GM21528 (cell line): Measurements from ENCODE around the gene FHL1.
"Not testable (repeated sequence)": the region's sequence is repeated elsewhere in the genome, so short reads cannot be mapped to it uniquely, and the experiment has no call there.

Experiments
- ATAC-seq: cut with Tn5 transposase; IDR thresholded peaks from one replicate; pipeline ENCODE4 v1.9.1; 2021; ENCODE audit warnings: mild to moderate bottlenecking, moderate library complexity; ENCODE audit not compliant: unreplicated experiment, low FRiP score

Gene FHL1

GRCh38 chrX:136146614-136147314 lies 569 bp upstream of the FHL1 start:
- ATAC-seq: no peak

GRCh38 chrX:136147976-136148375 lies 643 bp downstream of the FHL1 start:
- ATAC-seq: no peak

GRCh38 chrX:136148391-136148790 lies 1.1 kb downstream of the FHL1 start:
- ATAC-seq: no peak

- no peak for ATAC-seq
Measured at GRCh38 chrX:136154998-136155397, 7.7 kb downstream of the FHL1 start.

DNA sequence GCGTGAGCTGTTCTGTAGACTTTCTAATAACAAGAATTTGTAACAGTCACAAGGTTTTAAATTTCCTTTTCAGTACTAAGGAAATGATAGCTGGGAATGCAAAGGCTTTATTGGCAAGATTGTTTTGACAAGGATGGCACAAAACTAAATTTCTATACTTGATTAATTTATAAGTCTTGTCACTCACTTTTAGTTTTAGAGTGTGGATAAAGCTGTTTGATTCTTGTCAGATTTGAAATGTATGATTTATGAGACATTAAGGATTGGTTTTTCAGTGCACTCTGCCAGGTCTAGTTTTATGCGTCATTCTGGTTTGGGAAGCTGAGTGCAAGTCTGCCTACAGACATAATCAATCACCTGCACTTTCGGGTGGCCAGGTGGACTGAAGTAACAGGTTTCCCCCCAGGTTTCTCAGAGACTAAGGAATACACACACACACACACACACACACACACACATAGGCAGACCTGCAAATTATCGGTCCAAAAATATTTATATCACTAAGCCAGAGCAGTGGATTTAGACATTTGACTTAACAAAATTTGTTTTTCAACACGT lies 9.3 kb downstream of the FHL1 start:
- ATAC-seq: no peak

DNA sequence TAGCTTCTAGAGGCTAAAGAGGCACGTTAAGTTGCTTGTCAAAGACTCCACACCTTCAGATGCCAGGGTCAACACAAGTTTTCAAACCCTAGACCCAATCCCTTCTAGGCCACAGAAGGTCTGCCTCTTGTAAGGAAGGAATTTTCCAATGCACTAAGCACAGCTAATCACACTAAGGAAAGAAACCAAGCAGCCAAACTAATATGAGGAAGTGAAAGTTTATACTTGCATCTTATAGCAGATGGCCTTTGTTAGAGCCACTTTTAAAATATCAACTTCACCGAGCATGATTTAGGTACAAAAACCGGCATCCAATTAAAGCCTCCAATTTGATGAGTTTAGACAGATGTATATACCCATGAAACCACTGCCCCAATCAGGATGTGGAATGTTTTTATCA lies 9.9 kb downstream of the FHL1 start:
- ATAC-seq: no peak

DNA sequence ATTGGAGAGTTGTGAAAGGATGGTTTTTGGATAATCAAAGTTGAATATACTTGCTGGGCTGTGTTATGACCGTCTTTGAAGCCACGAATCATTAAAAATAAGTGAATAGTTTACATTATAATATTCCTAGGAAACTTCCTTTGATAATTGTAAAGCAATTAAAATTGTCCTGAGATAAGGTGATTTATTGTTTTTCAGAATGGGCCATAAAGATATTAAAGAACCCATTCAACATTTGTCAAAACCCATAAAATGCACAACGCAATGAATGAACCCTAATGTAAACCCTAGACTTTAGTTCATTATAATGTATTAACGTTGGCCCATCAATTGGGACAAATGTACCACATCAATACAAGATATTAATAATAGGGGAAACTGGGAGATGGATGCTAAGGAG lies 11.4 kb downstream of the FHL1 start:
- no peak for ATAC-seq

DNA sequence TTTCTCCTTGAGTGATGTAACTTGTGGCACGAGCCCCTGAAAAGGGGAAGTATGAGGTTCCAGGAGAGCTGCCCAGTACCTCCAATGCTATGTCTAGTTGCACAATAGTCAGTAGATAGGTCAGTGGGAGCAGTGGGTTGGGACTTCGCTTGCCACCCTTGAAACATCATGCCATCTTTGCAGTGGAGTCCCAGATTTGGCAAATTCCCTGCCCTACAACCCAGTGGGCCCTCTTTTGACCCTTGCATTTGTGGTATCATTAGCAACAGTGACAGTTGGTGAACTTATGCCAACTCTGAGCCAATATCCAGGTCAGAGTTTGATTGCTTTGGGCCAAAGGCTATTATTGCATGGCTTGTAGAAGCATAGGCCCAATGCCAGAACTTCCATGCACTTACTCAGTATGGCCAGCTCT lies 12.3 kb downstream of the FHL1 start:
- ATAC-seq: no peak

- ATAC-seq: no peak
Measured at GRCh38 chrX:136162827-136163570, 15.7 kb downstream of the FHL1 start.

GRCh38 chrX:136163689-136164088 lies 16.4 kb downstream of the FHL1 start:
- ATAC-seq: no peak

- ATAC-seq: no peak
Measured at GRCh38 chrX:136165406-136165805, 18.1 kb downstream of the FHL1 start.

DNA sequence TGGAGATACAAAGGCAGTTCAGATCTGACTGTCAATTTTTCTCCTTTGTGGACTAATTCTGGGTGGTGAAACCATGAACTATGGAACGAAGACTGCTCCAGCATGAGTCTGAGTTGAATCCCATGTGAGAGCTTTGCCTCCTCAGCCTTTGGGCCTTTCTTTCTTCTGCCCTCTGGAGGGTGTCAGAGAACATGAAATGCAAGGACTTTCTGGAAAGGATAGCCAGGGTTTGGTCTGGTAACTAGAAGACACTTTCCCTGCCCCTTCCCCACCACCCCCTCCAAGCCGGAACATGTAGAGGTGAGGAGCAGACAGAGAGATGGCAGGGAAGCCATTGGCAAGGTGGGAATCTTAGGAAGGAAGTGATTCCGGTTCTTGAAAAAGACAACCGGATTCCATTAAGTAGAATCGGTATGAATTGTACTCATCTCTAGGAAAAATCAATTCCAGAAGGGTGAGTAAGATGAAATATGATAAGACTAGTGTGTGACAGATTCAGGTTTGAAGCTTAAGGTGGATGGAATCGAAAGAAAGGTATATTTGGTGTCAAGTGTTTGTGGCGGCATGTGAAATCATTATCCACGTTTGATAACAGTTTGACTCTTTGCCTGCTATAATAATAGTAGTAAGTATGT lies 19.0 kb downstream of the FHL1 start:
- ATAC-seq: no peak

DNA sequence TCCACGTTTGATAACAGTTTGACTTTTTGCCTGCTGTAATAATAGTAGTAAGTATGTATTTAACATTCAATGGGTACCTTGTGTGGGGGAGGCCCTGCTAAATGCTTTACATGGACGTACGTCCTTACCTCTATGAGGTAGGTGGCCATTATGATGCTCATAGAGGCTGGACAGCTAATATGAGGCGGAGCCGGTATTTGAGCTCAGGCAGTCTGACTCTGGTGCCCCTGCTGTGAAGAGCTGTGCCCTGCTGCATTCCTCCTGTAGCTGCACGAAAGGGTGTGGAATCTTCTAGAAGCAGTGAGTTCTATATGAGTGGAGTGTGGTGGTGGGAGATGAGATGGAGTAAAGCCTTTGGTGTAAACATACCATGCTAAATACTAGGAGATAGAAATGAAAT lies 20.7 kb downstream of the FHL1 start:
- ATAC-seq: not testable (repeated sequence)

- no peak for ATAC-seq
Measured at GRCh38 chrX:136168929-136169735, 21.8 kb downstream of the FHL1 start.

- ATAC-seq: no peak
Measured at GRCh38 chrX:136170139-136170800, 22.9 kb downstream of the FHL1 start.

DNA sequence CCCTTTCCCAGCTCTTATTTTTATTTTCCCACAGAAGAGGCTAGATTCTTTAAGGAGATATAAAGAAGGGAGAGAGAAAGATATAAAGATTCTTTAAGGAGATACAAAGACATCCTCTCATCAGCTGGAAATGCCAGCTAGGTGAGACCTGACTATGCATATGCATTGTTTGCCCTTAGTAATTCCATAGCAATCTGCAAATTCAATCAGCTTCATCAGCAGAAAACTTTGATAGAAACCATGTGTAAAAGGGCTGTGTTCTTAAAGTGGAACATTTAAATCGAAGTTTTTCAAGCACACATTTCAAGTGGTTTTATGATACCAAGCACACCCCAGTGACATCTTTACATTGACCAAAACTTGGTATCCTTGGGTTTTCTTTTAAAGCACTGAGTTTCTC lies 24.1 kb downstream of the FHL1 start:
- ATAC-seq: no peak

- ATAC-seq: no peak
Measured at GRCh38 chrX:136176399-136176825, 29.1 kb downstream of the FHL1 start.

GRCh38 chrX:136179133-136179532 lies 31.8 kb downstream of the FHL1 start:
- no peak for ATAC-seq

DNA sequence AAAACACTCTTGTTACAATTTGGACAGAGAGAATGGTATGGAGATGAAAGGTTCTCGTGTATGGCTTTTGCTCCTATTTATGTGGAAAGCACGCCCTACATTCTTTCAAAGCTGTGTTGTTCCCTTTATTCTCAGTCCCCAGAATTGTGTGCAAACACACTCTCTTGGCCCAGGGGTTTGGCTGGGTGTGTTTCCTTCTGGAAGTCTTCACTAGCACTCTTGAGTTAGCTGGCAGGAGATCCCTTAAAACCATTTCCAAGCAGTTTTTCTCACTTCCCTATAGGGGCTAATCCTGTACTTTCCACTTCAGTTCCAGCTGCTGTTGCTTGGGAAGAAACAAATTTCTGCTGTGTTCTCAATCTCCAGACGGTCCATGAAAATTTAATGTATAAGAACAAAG lies 35.1 kb downstream of the FHL1 start:
- no peak for ATAC-seq

GRCh38 chrX:136183172-136183571 lies 35.8 kb downstream of the FHL1 start:
- ATAC-seq: no peak
